Upper lobe of right lung (tissue), 1 donor: ENCODE results near the gene PLAAT2. TPM values are rescaled to one million over a fixed set of nuclear protein-coding genes. Genes with fewer than 3 reads are reported as not detected.

ENCODE experiments used
- ATAC-seq: fragments of 200-7000 bp; cut with Tn5 transposase; one replicate; pipeline ENCODE4 v1.9.1; 2020; ENCODE audit warnings: mild to moderate bottlenecking, moderate library complexity
- DNase-seq: peaks from one replicate; pipeline ENCODE4 v3.0.0-alpha.2; 2020
- H3K27ac ChIP-seq: fragments of 200-600 bp; one replicate; pipeline ENCODE4 v1.8.0; 2022
- H3K27me3 ChIP-seq: fragments of 200-600 bp; one replicate; pipeline ENCODE4 v1.8.0; 2022; ENCODE audit warnings: mild to moderate bottlenecking
- H3K36me3 ChIP-seq: fragments of 200-600 bp; one replicate; pipeline ENCODE4 v1.8.0; 2022
- H3K4me1 ChIP-seq: fragments of 200-600 bp; one replicate; pipeline ENCODE4 v1.8.0; 2022
- H3K4me3 ChIP-seq: fragments of 200-600 bp; one replicate; pipeline ENCODE4 v1.8.0; 2022; ENCODE audit warnings: mild to moderate bottlenecking
- H3K9me3 ChIP-seq: fragments of 200-600 bp; one replicate; pipeline ENCODE4 v1.8.0; 2022
- intact Hi-C: fragments of 100-400 bp; cut with DNase I; formaldehyde crosslinking; loops from one replicate; pipeline ENCODE4 v1.11.0; 2022
- total RNA-seq: library from RNA; stranded (reverse); fragmentation: NEBNext Ultra II Directional; extraction: Animal tissue kit (Norgen Biotek cat#: 25700); gene quantifications from one replicate; pipeline ENCODE4 v1.2.1, GENCODE V29; 2021
- TF ChIP-seq, protein P1 (sequence below): fragments of 200-600 bp; IDR thresholded peaks from one replicate; pipeline ENCODE4 v1.8.0; 2022; ENCODE audit warnings: antibody characterized with exemption
- donor health status: DM: no; HTN: yes; CAD: no; lungs with severe emphysema.

The PLAAT2 gene
- total RNA-seq, 1 donor from 2014 or later, result 4.2 TPM

DNA sequence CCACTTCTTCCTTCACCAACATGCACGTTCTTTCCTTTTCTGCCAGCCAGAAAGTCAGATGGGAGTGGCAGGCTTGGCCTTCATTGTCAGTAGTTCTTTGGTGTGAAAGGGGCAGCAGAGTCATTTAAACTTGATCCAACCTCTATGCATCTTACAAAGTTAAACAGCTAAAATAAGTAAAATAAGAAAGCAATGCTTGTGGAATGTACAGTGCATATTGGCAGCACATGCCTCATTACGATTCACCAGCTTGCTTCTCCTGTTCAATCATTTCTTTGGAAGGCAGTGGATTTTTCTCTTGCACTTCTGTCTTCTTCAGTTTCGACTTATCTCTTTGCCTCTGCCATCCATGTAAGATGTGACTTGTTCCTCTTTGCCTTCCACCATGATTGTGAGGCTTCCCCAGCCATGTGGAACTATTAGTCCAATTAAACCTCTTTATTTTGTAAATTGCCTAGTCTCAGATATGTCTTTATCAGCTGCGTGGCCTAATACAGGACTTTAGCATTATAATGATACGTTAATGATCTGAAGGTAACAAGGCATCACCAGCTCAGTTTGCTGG, 42.5 kb downstream of the PLAAT2 start:
- intact Hi-C loops, result no loop called here
- TF ChIP-seq, protein P1, sequence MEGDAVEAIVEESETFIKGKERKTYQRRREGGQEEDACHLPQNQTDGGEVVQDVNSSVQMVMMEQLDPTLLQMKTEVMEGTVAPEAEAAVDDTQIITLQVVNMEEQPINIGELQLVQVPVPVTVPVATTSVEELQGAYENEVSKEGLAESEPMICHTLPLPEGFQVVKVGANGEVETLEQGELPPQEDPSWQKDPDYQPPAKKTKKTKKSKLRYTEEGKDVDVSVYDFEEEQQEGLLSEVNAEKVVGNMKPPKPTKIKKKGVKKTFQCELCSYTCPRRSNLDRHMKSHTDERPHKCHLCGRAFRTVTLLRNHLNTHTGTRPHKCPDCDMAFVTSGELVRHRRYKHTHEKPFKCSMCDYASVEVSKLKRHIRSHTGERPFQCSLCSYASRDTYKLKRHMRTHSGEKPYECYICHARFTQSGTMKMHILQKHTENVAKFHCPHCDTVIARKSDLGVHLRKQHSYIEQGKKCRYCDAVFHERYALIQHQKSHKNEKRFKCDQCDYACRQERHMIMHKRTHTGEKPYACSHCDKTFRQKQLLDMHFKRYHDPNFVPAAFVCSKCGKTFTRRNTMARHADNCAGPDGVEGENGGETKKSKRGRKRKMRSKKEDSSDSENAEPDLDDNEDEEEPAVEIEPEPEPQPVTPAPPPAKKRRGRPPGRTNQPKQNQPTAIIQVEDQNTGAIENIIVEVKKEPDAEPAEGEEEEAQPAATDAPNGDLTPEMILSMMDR, result no peak
- H3K9me3 ChIP-seq, result no peaks in the 10 kb centered on the region
- no peaks in the 10 kb centered on the region for H3K36me3 ChIP-seq
- no peak overlapping the region for H3K27ac ChIP-seq
- H3K4me3 ChIP-seq, result no peak overlapping the region
- H3K4me1 ChIP-seq, result no peaks in the 10 kb centered on the region
- ATAC-seq (no peak), DNase-seq (no peak)
- H3K27me3 ChIP-seq, result no peaks in the 10 kb centered on the region

DNA sequence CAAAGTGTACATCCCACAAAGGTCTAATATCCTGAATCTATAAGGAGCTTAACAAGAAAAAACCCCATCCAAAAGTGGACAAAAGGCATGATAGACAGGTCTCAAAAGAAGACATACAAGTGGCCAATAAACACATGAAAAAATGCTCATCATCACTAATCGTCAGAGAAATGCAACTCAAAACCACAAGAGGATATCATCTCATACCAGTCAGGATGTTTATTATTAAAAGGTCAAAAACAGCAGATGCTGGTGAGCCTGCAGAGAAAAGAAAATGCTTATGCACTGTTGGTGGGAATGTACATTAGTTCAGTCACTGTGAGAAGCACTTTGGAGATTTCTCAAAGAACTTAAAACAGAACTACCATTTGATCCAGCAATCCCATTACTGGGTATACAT, 44.6 kb downstream of the PLAAT2 start:
- Histone ChIP-seq H3K4me1 (no peaks in the 10 kb centered on the region), H3K27ac (no peak overlapping the region), H3K4me3 (no peak overlapping the region), H3K27me3 (no peaks in the 10 kb centered on the region), H3K36me3 (no peaks in the 10 kb centered on the region), H3K9me3 (no peaks in the 10 kb centered on the region)
- TF ChIP-seq, protein P1, result no peak
- intact Hi-C loops, result no loop called here
- no peak for DNase-seq
- ATAC-seq, result no peak

DNA sequence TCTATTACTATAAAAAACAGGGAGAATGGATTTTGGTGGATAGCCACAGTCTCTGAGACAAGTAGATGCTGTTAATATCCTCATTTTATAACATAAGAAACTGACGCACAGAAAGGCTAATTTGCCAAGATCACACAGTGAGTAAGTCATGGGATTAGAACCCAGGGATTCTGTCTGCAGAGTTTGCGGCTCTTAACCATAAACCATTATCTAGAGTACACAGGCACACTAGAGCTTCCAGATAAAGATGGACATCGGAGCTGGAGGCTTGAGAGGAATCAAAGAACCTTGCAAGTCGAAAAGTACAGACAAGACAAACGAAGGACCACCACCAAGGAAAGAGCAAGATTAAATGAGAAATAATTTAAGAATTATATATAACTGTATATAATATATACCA, 46.0 kb downstream of the PLAAT2 start:
- intact Hi-C loops, result no loop called here
- no peak overlapping the region for H3K4me3 ChIP-seq

DNA sequence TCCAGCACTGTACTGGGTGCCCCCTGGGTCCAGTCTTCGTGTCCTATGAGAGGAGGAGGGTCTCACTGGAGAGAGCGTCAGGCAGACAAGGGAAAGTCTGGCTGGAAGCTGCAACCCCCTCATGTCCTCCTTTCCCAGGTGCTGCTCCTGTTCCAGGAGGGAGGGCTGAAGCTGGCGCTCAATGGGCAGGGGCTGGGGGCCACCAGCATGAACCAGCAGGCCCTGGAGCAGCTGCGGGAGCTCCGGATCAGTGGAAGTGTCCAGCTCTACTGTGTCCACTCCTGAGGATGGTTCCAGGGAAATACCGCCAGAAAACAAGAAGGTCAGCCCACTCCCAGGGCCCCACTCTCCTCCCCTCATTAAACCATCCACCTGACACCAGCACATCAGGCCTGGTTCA, 47.1 kb downstream of the PLAAT2 start:
- no peak overlapping the region for H3K27ac ChIP-seq
- DNase-seq, result no peak
- no peaks in the 10 kb centered on the region for H3K27me3 ChIP-seq
- no peaks in the 10 kb centered on the region for H3K4me1 ChIP-seq
- H3K9me3 ChIP-seq, result no peaks in the 10 kb centered on the region
- intact Hi-C loops, result no loop called here
- H3K36me3 ChIP-seq, result no peaks in the 10 kb centered on the region
- H3K4me3 ChIP-seq, result no peak overlapping the region
- TF ChIP-seq, protein P1, result no peak
- ATAC-seq, result no peak

More for the DNA sequence above, 46.0 kb downstream of the PLAAT2 start:
- Histone ChIP-seq H3K27ac (no peak overlapping the region), H3K27me3 (no peaks in the 10 kb centered on the region), H3K9me3 (no peaks in the 10 kb centered on the region), H3K4me1 (no peaks in the 10 kb centered on the region), H3K36me3 (no peaks in the 10 kb centered on the region)
- no peak for ATAC-seq
- no peak for DNase-seq
- TF ChIP-seq, protein P1, result no peak

DNA sequence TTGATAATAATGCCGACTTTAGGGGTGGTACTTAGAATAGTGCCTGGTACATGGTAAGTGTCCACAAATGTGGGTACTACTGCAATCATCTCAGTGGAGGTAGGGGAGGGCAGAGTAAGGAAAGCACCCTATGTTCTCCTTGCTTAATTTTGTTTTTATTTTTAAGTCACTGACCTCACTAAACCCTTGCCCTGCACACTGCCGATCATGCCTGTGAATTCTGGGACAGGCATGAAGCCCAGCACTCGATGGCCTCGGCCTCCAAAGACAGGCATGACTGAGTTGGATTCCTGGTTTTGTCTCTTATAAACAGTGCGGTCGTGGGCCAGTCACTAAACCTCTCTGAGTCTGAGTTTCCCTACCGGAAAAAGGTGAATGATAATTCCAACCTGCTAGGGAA, 50.4 kb downstream of the PLAAT2 start:
- TF ChIP-seq, protein P1, result no peak
- Histone ChIP-seq H3K4me1 (peaks cover 3% of the 10 kb centered on the region), H3K36me3 (no peaks in the 10 kb centered on the region), H3K9me3 (no peaks in the 10 kb centered on the region), H3K27me3 (no peaks in the 10 kb centered on the region), H3K27ac (no peak overlapping the region), H3K4me3 (no peak overlapping the region)
- ATAC-seq (no peak), DNase-seq (no peak)
- intact Hi-C loops, result no loop called here
